Measurements from ENCODE around the gene GPR107. TPM values are rescaled to one million over a fixed set of nuclear protein-coding genes. Genes with fewer than 3 reads are reported as not detected.

GPR107 gene
- total RNA-seq, 4 donors from 2014 or later, result 24.6 to 41.8 (median 34.1) TPM

DNA sequence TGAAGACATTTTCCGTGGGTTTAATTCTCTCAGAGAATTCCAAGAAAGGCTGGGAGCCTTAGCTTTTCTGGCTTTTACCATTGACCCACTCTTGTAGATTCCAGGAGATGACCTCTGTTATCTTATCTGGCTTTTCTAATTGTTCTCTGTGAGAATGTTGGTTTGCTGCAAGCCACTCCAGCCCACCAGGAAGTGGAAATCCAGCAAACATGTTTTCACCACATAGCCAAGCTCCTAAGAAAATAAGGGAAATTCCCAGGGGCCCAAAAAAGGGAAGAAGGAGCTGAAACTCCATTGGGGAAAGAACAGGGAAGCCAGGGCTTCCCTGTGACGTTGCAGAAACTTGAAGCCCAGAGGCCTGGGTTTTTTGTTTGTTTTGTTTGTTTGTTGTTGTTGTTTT, 19.7 kb downstream of the GPR107 start:
- no peak overlapping the region for H3K4me3 ChIP-seq
- TF ChIP-seq EP300 (IDR thresholded peaks at IDR 0.05), result no peak
- TF ChIP-seq POLR2A (IDR thresholded peaks at IDR 0.05), result no peak
- no peak for TF ChIP-seq POLR2AphosphoS5 (IDR thresholded peaks at IDR 0.05)
- TF ChIP-seq CTCF (IDR thresholded peaks at IDR 0.05), result no peak
- 38% methylated on average over 2 of the region's 2 CpGs for WGBS
- no peak overlapping the region for H3K27ac ChIP-seq
- H3K9me3 ChIP-seq, result no peaks in the 10 kb centered on the region
- H3K27me3 ChIP-seq, result no peaks in the 10 kb centered on the region
- no peak for DNase-seq (ENCODE audit: low spot score in 2 of 2)
- peaks cover 28% of the 10 kb centered on the region for H3K4me1 ChIP-seq
- H3K36me3 ChIP-seq, result peaks cover 25% of the 10 kb centered on the region

DNA sequence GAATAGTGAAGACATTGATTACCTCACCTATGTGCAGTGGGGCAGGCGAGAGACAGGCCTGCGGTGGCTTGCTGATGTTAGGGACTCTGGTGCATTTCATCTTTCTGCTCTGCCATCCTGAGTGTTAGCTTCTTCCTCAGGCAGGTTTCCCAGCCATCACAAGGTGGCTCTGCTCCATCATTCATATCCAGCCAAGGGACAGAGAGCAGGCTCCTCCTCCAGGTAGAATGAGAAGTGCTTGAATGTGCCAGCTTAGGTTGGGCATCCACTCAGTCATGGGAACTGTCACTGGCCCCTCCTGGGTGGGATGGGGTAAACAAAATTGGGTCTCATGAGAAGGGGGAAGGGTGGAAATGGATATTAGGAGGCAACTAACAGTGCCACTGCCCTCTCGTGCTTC, 24.8 kb downstream of the GPR107 start:
- Histone ChIP-seq H3K4me3 (no peak overlapping the region), H3K36me3 (peaks cover 63% of the 10 kb centered on the region), H3K9me3 (no peaks in the 10 kb centered on the region), H3K4me1 (peaks cover 13% of the 10 kb centered on the region), H3K27ac (no peak overlapping the region), H3K27me3 (no peaks in the 10 kb centered on the region)
- TF ChIP-seq EP300 (IDR thresholded peaks at IDR 0.05) (no peak), CTCF (IDR thresholded peaks at IDR 0.05) (no peak), POLR2AphosphoS5 (IDR thresholded peaks at IDR 0.05) (no peak), POLR2A (IDR thresholded peaks at IDR 0.05) (no peak)
- no peak for DNase-seq (ENCODE audit: low spot score in 2 of 2)
- WGBS, result 86% methylated on average over 3 of the region's 3 CpGs

DNA sequence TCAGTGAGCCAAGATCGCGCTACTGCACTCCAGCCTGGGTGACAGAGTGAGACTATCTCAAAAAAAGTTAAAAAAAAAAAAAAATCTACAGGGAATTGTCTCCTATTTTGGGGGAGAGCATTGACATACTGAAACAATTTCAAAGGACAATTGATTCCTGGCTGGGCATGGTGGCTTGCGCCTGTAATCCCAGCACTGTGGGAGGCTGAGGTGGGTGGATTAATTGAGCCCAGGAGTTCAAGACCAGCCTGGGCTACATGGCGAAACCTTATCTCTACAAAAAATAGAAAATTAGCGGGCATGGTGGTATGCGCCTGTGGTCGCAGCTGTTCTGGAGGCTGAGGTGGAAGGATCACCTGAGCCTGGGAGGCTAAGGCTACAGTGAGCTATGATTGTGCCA, 30.6 kb downstream of the GPR107 start:
- Histone ChIP-seq H3K4me3 (no peak overlapping the region), H3K9me3 (no peaks in the 10 kb centered on the region), H3K36me3 (peaks cover 74% of the 10 kb centered on the region), H3K27ac (no peak overlapping the region), H3K4me1 (no peaks in the 10 kb centered on the region), H3K27me3 (no peaks in the 10 kb centered on the region)
- DNase-seq (ENCODE audit: low spot score in 2 of 2), result no peak
- over 99% methylated on average over 7 of the region's 7 CpGs for WGBS
- TF ChIP-seq CTCF (IDR thresholded peaks at IDR 0.05) (no peak), POLR2A (IDR thresholded peaks at IDR 0.05) (no peak), POLR2AphosphoS5 (IDR thresholded peaks at IDR 0.05) (no peak), EP300 (IDR thresholded peaks at IDR 0.05) (no peak)

GRCh38 chr9:130088051-130088450, 34.3 kb downstream of the GPR107 start:
- H3K9me3 ChIP-seq, result no peaks in the 10 kb centered on the region
- TF ChIP-seq POLR2AphosphoS5 (IDR thresholded peaks at IDR 0.05), result no peak
- no peak for TF ChIP-seq POLR2A (IDR thresholded peaks at IDR 0.05)
- no peak for TF ChIP-seq EP300 (IDR thresholded peaks at IDR 0.05)
- no peak for TF ChIP-seq CTCF (IDR thresholded peaks at IDR 0.05)
- no peaks in the 10 kb centered on the region for H3K27me3 ChIP-seq
- no peak overlapping the region for H3K27ac ChIP-seq
- WGBS, result 81% methylated on average over 6 of the region's 6 CpGs
- no peaks in the 10 kb centered on the region for H3K4me1 ChIP-seq
- no peak overlapping the region for H3K4me3 ChIP-seq
- no peak for DNase-seq (ENCODE audit: low spot score in 2 of 2)
- H3K36me3 ChIP-seq, result peaks cover 75% of the 10 kb centered on the region

DNA sequence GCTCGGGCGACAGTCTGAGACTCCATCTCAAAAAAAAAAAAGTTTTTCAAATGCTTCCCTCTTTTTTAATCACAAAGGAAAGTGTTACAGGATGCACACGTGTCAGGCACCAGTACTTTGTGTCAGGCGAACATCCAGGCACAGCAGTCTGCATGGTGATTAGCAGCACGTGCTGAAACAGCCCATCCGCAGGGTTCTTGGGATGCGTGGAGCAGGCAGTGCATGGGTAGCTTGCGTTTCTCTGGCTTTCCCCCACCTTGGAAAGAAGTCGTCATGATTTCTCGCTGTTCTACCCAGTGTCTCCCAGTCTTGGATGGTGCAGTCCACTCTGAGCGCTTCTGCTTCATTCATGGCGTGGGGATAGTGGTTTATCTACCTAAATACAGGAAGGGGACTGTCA, 35.4 kb downstream of the GPR107 start:
- H3K4me3 ChIP-seq, result no peak overlapping the region
- H3K36me3 ChIP-seq, result peaks cover 75% of the 10 kb centered on the region
- no peaks in the 10 kb centered on the region for H3K27me3 ChIP-seq
- H3K9me3 ChIP-seq, result no peaks in the 10 kb centered on the region
- H3K4me1 ChIP-seq, result no peaks in the 10 kb centered on the region
- WGBS, result 93% methylated on average over 12 of the region's 12 CpGs
- no peak overlapping the region for H3K27ac ChIP-seq
- TF ChIP-seq CTCF (IDR thresholded peaks at IDR 0.05), result no peak
- TF ChIP-seq POLR2A (IDR thresholded peaks at IDR 0.05), result no peak
- TF ChIP-seq POLR2AphosphoS5 (IDR thresholded peaks at IDR 0.05), result no peak
- TF ChIP-seq EP300 (IDR thresholded peaks at IDR 0.05), result no peak
- DNase-seq (ENCODE audit: low spot score in 2 of 2), result no peak

Measured in suprapubic skin (tissue), 4 donors.